LoVo (cell line): Measurements from ENCODE around the gene HSPA1B.
"Not testable (repeated sequence)": the region's sequence is repeated elsewhere in the genome, so short reads cannot be mapped to it uniquely, and the experiment has no call there.

ENCODE experiments used
- DNase-seq: peaks from one replicate; pipeline ENCODE4 v3.0.0-alpha.2; 2016; ENCODE audit warnings: low spot score

The HSPA1B gene

GRCh38 chr6:31827286-31828079 lies at the start of gene HSPA1B:
Gene HSPA1B, plus strand, starts transcription at chr6:31827738. Its CDS starts 213 bp downstream, at chr6:31827951.
- DNase-seq: peak; percentile 98

GRCh38 chr6:31778193-31778592 lies 49.3 kb upstream of the HSPA1B start:
- DNase-seq: no peak

GRCh38 chr6:31778999-31779885 lies 48.3 kb upstream of the HSPA1B start:
- no peak for DNase-seq

GRCh38 chr6:31779908-31780307 lies 47.6 kb upstream of the HSPA1B start:
- DNase-seq: no peak

GRCh38 chr6:31780507-31781243 lies 46.9 kb upstream of the HSPA1B start:
- DNase-seq: no peak

GRCh38 chr6:31781244-31782125 lies 46.1 kb upstream of the HSPA1B start:
- DNase-seq: no peak

GRCh38 chr6:31782126-31782855 lies 45.2 kb upstream of the HSPA1B start:
- no peak for DNase-seq

GRCh38 chr6:31784098-31784925 lies 43.2 kb upstream of the HSPA1B start:
- DNase-seq: no peak

- DNase-seq: no peak
Observed at GRCh38 chr6:31785475-31785874, 42.1 kb upstream of the HSPA1B start.

- DNase-seq: peak; percentile 31
Observed at GRCh38 chr6:31791324-31792089, 36.0 kb upstream of the HSPA1B start.

- no peak for DNase-seq
Observed at GRCh38 chr6:31792090-31792374, 35.5 kb upstream of the HSPA1B start.

GRCh38 chr6:31792761-31793171 lies 34.8 kb upstream of the HSPA1B start:
- DNase-seq: no peak

GRCh38 chr6:31793927-31794245 lies 33.7 kb upstream of the HSPA1B start:
- DNase-seq: not testable (repeated sequence)

- DNase-seq: peak; percentile 9
Observed at GRCh38 chr6:31794294-31794865, 33.2 kb upstream of the HSPA1B start.

- DNase-seq: no peak
Observed at GRCh38 chr6:31794866-31795615, 32.5 kb upstream of the HSPA1B start.

- peak; percentile 95 for DNase-seq
Observed at GRCh38 chr6:31795616-31796298, 31.8 kb upstream of the HSPA1B start, which contains the start of gene VARS1. Gene VARS1, minus strand, starts transcription at chr6:31795752. Its CDS starts 535 bp downstream, at chr6:31795217.

GRCh38 chr6:31796993-31797385 lies 30.5 kb upstream of the HSPA1B start:
- DNase-seq: no peak
